HepG2 (cell line): Measurements from ENCODE around the gene FANCE. TPM values are rescaled to one million over a fixed set of nuclear protein-coding genes. Genes with fewer than 3 reads are reported as not detected.

ENCODE experiments used
- ARID5B ChIP-seq: IDR thresholded peaks from 2 replicates; pipeline ENCODE4 v1.4.0; 2020; ENCODE audit warnings: mild to moderate bottlenecking, missing genetic modification reagents
- CTCF ChIP-seq: sonication (generic); formaldehyde crosslinking; IDR thresholded peaks from 2 replicates; pipeline ENCODE4 v1.5.0; 2020; ENCODE audit warnings: mild to moderate bottlenecking, missing genetic modification reagents, moderate library complexity
- E2F5 ChIP-seq: sonication (generic); formaldehyde crosslinking; conservative IDR thresholded peaks from 2 replicates; pipeline ENCODE4 v1.4.0; 2020; ENCODE audit warnings: missing genetic modification reagents
- FOSL1 ChIP-seq: sonication (generic); formaldehyde crosslinking; IDR thresholded peaks from 2 replicates; pipeline ENCODE4 v1.9.0; 2021; ENCODE audit warnings: missing genetic modification reagents, borderline replicate concordance
- GABPB1 ChIP-seq: IDR thresholded peaks from 2 replicates; pipeline ENCODE4 v1.6.1; 2016; ENCODE audit warnings: mild to moderate bottlenecking, missing genetic modification reagents, moderate library complexity, missing compliant biosample characterization
- HMG20B ChIP-seq: conservative IDR thresholded peaks from 2 replicates; pipeline ENCODE4 v1.6.1; 2016; ENCODE audit warnings: missing genetic modification reagents, missing compliant biosample characterization
- HOXA7 ChIP-seq: sonication (generic); formaldehyde crosslinking; IDR thresholded peaks from 2 replicates; pipeline ENCODE4 v1.8.1; 2022; ENCODE audit warnings: mild to moderate bottlenecking, missing genetic modification reagents, moderate library complexity
- KLF16 ChIP-seq, 2 experiments: sonication (generic) in 1 of 2; formaldehyde crosslinking in 1 of 2; IDR thresholded peaks; 2 replicates each; pipeline versions ENCODE4 v1.6.1 to v1.8.0; 2016 to 2023; ENCODE audit warnings: missing genetic modification reagents in 2 of 2, missing compliant biosample characterization in 1 of 2
- NCOR1 ChIP-seq: fragments of 200-600 bp; sonication (generic); IDR thresholded peaks from 2 replicates; pipeline ENCODE4 v1.7.0; 2017; ENCODE audit warnings: antibody characterized with exemption, low read length, borderline replicate concordance
- PITX1 ChIP-seq: sonication (generic); formaldehyde crosslinking; IDR thresholded peaks from 2 replicates; pipeline ENCODE4 v1.5.1; 2020; ENCODE audit warnings: mild to moderate bottlenecking, missing genetic modification reagents
- REL ChIP-seq: sonication (generic); formaldehyde crosslinking; conservative IDR thresholded peaks from 2 replicates; pipeline ENCODE4 v1.8.0; 2022; ENCODE audit warnings: mild to moderate bottlenecking, missing genetic modification reagents, moderate library complexity
- STAG1 ChIP-seq: sonication (generic); formaldehyde crosslinking; IDR thresholded peaks from 2 replicates; pipeline ENCODE4 v1.4.0; 2020; ENCODE audit warnings: missing genetic modification reagents
- STAT5B ChIP-seq: sonication (generic); formaldehyde crosslinking; IDR thresholded peaks from 2 replicates; pipeline ENCODE4 v1.4.0; 2020; ENCODE audit warnings: missing genetic modification reagents
- ZNF12 ChIP-seq: sonication (generic); formaldehyde crosslinking; IDR thresholded peaks from 2 replicates; pipeline ENCODE4 v1.5.0; 2020; ENCODE audit warnings: missing genetic modification reagents
- ZNF496 ChIP-seq: sonication (generic); formaldehyde crosslinking; IDR thresholded peaks from 2 replicates; pipeline ENCODE4 v1.8.1; 2023; ENCODE audit warnings: mild to moderate bottlenecking, moderate library complexity, missing genetic modification reagents; ENCODE audit not compliant: insufficient replicate concordance
- ZNF501 ChIP-seq: sonication (generic); formaldehyde crosslinking; IDR thresholded peaks from 2 replicates; pipeline ENCODE4 v1.5.1; 2020; ENCODE audit warnings: mild to moderate bottlenecking, moderate library complexity, missing genetic modification reagents
- ZNF570 ChIP-seq: sonication (generic); formaldehyde crosslinking; IDR thresholded peaks from 2 replicates; pipeline ENCODE4 v1.4.0; 2020; ENCODE audit warnings: mild to moderate bottlenecking, missing genetic modification reagents, borderline replicate concordance
- ZNF7 ChIP-seq: IDR thresholded peaks from 2 replicates; pipeline ENCODE4 v1.6.1; 2016; ENCODE audit warnings: missing biosample characterization, missing genetic modification reagents
- ZNF841 ChIP-seq: sonication (generic); formaldehyde crosslinking; IDR thresholded peaks from 2 replicates; pipeline ENCODE4 v1.8.1; 2023; ENCODE audit warnings: missing genetic modification reagents, borderline replicate concordance
- ZSCAN5A ChIP-seq: sonication (generic); formaldehyde crosslinking; IDR thresholded peaks from 2 replicates; pipeline ENCODE4 v1.8.0; 2022; ENCODE audit warnings: mild to moderate bottlenecking, missing genetic modification reagents, borderline replicate concordance
- polyA plus RNA-seq, 8 experiments: library from polyadenylated mRNA; depleted of rRNA in 3 of 8; stranded (reverse) in 7 of 8; unstranded in 1 of 8; fragments of >200 nt; fragmentation: Illumina TruSeq in 4 of 8; extraction: Trizol in 4 of 8; gene quantifications; 2 replicates each; pipeline versions ENCODE4 v1.2.1 to v1.2.3, GENCODE V29; 2011 to 2016; ENCODE audit warnings: low read depth in 4 of 8, missing spikeins in 1 of 8, mixed read lengths in 1 of 8; ENCODE audit not compliant: insufficient read depth in 1 of 8
- total RNA-seq, 5 experiments: library from RNA; depleted of rRNA; stranded (reverse); fragments of >200 nt; fragmentation: Illumina TruSeq; extraction: Trizol; gene quantifications; 2 replicates each; pipeline ENCODE4 v1.2.3, GENCODE V29; 2016; ENCODE audit warnings: low read depth in 1 of 5

The FANCE gene
- total and polyA plus RNA-seq, 2 of the 13 experiments (the other 11 are each of a cell fraction or from before 2014, with no cell fraction given): 7.1 to 11.2 TPM

- TF ChIP-seq ZSCAN5A (CRISPR knock-in tag): peak; percentile 93
- no peak for TF ChIP-seq ZNF841 (CRISPR knock-in tag)
- no peak for TF ChIP-seq ZNF7 (CRISPR knock-in tag)
- TF ChIP-seq E2F5 (CRISPR knock-in tag): peak; percentile 94
- no peak for TF ChIP-seq ZNF496
- TF ChIP-seq PITX1 (CRISPR knock-in tag): no peak
- TF ChIP-seq FOSL1 (CRISPR knock-in tag): no peak
- peak; percentile 12; the same call in 1 of the 2 replicates for TF ChIP-seq STAG1 (CRISPR knock-in tag)
- peak; percentile 86 for TF ChIP-seq GABPB1 (CRISPR knock-in tag)
- peak; percentile 87; the same call in 1 of the 2 replicates for TF ChIP-seq REL (CRISPR knock-in tag)
- peak in 1 of 2 experiments; percentile 94; a peak in 2 of 4 replicates for TF ChIP-seq KLF16 (CRISPR knock-in tag; IDR thresholded peaks at IDR 0.05)
- no peak for TF ChIP-seq HMG20B (CRISPR knock-in tag)
- TF ChIP-seq ZNF12 (CRISPR knock-in tag): no peak
- TF ChIP-seq CTCF: peak; percentile 31; the same call in 1 of the 2 replicates
- TF ChIP-seq ZNF501 (CRISPR knock-in tag): peak; percentile 92
- no peak for TF ChIP-seq HOXA7
- no peak for TF ChIP-seq NCOR1
- no peak for TF ChIP-seq STAT5B (CRISPR knock-in tag)
- no peak for TF ChIP-seq ZNF570 (CRISPR knock-in tag)
- TF ChIP-seq ARID5B: peak; percentile 75
Observed at GRCh38 chr6:35452183-35453090, at the start of gene FANCE (continued).
